Pulmonary artery endothelial cell (primary cell): ENCODE data around the gene GPC5. TPM values are rescaled to one million over a fixed set of nuclear protein-coding genes. Genes with fewer than 3 reads are reported as not detected.
"Not testable (repeated sequence)": the region's sequence is repeated elsewhere in the genome, so short reads cannot be mapped to it uniquely, and the experiment has no call there.

Source experiments
- DNase-seq: peaks from one replicate; pipeline ENCODE4 v3.0.0-alpha.2; 2011; ENCODE audit warnings: low read depth, low spot score
- total RNA-seq: library from RNA; depleted of rRNA; stranded (reverse); fragments of >200 nt; gene quantifications from 2 replicates; pipeline ENCODE4 v1.2.3, GENCODE V29; 2014

GPC5 gene
- total RNA-seq, 1 donor from 2014 or later = not detected

- no peak for DNase-seq
Observed at GRCh38 chr13:91767651-91768050, 369.2 kb downstream of the GPC5 start.

DNA sequence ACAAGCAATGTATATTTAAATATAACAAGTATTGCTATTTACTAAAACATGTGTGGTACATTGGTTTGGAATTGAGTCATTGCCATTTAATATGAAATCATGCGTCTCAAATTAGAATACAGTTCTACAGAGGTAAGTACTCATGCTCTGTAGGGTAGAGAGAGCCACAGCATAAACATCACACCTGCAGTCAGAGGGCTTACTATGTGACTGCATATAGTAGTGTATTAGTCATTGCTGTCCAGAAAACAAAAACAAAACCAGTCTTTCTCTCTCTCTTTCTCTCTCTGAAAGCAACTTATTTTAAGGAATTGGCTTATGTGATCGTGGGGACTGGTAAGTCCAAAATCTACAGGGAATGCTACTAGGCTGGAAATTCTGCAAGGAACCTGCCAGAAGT, 370.3 kb downstream of the GPC5 start:
- no peak for DNase-seq

GRCh38 chr13:91771229-91771628, 372.8 kb downstream of the GPC5 start:
- no peak for DNase-seq

DNA sequence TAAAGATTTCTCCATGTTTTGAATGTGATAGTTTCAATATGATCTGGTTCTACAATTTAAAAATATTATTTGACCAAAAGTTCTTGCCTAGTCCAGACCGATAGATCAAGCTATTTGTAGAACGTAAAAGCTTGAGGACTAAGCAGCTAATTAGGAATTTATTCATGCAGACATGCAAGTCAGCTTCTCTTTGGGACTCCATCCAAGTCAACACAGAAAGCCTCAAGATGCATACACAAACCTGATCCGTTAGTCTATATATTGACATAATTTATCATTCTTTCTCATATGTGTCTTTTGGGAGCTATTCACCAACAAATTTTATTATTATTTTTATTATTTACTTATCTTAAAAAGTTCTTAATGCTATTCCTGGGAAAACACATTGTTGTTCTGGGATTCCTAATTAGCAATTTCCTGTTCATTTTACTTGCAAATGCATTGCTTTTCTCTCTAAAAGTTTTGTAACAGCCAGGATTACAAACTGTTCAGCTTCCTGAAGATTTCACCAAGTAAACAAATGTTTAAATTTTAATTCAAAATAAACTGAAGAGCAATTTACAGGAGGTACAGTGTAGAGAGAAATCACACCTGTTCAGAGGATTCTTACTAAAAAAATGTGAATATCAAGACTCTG, 375.3 kb downstream of the GPC5 start:
- no peak for DNase-seq

- DNase-seq = no peak
Observed at GRCh38 chr13:91774397-91774796, 376.0 kb downstream of the GPC5 start.

GRCh38 chr13:91776611-91777193, 378.3 kb downstream of the GPC5 start:
- DNase-seq = no peak

DNA sequence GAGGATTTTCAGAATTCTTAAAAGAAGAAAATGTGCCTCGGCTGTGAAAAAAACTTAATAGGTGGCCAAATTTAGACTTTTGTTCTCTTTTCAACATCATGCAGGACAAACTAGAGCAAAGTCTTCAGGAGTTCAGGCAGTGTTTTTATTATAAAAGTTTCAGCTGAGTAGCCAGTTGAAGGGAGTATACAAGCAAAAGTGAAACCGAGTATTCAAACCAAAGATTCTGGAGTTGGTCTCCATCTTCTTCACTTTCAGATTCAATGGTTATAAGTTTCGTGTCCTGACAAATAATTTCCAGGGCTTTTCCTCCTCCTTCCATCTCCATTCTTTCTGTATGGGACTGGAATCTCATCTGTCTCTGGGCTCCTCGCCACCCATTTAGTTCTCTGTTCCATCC, 379.7 kb downstream of the GPC5 start:
- DNase-seq = no peak

DNA sequence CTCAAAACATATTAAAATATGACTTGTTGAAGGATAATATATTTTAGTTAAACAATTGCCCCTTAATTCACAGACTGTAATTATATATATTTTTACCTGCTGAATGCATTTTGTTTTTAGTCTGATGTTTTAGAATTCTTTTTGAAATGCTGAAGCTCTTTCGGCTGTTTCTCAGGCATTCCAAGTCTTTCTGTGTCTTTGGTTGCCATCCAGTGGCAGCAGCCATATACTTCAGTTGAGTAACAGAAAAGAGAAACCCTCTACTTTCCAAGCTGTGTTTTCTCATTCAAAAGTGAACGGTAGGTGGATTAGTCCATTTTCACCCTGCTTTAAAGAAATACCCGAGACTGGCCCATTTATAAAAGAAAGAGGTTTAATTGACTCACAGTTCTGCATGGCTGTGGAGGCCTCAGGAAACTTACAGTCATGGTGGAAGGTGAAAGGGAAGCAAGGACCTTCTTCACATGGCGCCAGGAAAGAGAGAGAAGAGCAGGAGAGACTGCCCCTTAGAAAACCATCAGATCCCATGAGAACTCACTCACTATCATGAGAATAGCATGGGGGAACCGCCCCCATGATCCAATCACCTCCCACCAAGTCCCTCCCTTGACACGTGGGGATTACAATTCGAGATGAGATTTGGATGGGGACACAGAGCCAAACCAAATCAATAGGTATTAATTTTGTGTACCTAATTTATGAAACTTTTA, 383.7 kb downstream of the GPC5 start:
- DNase-seq = not testable (repeated sequence)

DNA sequence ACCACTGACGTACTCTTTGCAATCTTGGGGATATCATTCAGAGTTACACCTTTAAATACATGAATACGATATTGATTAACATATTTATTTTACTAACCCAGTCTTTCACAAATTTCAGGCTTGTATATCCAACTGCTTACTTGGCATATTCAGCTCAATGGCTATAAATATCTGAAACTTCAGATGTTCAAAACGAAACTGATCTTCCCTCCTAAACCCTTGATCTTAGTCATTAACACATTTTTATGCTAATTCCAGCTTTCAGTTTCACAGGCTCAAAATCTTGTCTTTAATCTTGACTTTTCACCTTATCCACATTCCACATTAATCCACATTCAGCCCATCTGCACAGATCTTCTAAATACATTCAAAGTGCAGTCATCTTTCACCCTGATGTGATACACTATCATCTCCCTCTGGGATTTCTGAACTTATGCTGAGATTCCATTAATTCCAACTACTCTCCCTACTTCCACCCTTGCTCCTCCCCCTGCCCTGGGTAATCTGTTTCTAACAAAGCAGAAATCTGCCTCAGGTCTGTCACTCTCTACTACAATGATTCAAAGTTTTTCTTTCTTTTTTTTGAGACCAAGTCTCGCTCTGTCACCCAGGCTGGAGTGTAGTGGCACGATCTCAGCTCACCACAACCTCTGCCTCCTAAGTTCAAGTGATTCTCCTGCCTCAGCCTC, 387.2 kb downstream of the GPC5 start:
- DNase-seq = no peak

DNA sequence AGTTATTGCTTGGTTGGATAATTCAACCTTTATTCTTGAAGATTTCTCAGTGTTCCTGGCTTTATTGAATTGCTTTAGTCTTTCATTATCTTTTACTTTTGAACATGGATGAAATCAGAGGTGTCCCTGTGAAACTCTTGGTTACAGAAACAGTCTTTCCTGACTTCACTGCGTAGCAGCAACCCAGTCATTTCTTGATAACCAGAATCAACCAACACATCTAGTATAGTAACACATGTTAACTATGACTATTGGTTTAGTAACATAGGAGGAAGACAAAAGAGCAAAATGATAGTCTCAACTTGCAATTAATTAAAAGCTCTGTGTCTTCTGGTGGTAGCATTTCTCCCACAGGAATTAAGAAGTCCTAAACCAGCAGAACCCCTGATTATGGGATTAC, 393.6 kb downstream of the GPC5 start:
- DNase-seq = no peak

DNA sequence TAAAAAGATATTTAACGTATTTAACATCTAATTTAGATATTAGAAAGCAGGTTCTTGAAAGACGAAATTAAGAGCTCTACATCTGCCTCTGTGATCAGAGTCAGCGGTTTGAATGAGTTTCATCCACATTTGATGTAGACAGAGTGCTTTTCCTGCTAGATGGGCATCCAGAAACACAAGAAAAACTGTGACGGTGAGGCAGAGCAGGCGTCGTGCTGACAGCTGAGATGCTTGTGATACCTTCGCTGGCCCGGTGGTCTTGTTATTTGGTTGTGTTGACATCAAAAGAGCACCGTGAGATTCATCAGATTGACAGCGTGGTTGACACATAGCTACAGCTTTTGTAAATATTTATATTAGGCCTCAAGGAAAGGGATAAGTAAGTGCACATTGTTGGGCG, 399.1 kb downstream of the GPC5 start:
- no peak for DNase-seq

DNA sequence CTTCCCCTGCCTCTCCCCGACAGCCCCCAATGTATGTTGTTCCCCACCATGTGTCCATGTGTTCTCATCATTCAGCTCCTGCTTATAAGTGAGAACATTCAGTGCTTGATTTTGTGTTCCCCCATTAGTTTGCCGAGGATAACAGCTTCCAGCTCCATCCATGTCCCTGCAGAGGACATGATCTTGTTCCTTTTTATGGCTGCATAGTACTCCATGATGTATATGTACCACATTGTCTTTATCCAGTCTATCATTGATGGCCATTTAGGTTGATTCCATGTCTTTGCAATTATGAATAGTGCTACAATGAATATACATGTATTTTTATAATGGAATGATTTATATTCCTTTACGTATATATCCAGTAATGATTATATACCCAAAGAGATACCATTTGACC, 399.9 kb downstream of the GPC5 start:
- not testable (repeated sequence) for DNase-seq

- not testable (repeated sequence) for DNase-seq
Observed at GRCh38 chr13:91801772-91802171, 403.4 kb downstream of the GPC5 start.

- DNase-seq = no peak
Observed at GRCh38 chr13:91802957-91803356, 404.5 kb downstream of the GPC5 start.

DNA sequence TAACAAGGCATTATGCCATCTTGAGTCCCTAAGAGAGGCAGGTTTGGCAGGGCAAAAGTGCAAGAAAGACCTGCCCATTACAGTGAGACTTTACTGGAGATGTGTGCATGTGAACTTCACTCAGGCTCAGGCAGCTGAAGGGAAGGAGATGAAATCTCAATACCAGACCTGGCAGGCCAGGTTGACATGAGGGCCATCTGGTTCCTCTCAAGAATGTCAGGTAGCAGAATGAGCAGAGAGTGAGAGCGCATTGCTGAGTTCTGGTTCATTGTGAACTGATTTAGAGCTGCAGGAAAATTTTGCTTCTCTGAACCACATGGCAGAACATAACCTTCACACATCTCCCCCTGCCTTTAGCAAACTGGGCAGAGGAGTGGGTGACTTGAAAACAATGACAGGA, 406.3 kb downstream of the GPC5 start:
- DNase-seq = no peak

DNA sequence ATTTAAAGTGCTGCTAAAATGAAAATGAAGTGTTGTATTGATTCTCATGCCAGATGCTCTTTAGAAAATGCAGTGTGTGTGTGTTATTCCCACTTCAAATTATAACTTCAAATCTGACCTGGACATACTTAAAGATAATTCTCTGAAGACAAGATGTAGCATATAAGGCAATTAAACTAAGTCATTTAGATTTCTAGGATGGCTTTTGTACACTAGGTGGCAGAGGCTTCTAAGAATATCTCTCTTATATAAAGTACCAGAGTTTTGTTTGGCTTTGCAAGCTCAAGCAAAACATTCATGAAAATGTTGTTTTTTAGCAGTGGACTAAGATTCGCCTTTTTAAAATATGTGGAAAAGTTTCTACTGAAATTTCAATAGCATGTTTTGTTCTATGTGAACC, 407.2 kb downstream of the GPC5 start:
- DNase-seq = no peak

GRCh38 chr13:91809161-91809560, 410.7 kb downstream of the GPC5 start:
- DNase-seq = no peak

DNA sequence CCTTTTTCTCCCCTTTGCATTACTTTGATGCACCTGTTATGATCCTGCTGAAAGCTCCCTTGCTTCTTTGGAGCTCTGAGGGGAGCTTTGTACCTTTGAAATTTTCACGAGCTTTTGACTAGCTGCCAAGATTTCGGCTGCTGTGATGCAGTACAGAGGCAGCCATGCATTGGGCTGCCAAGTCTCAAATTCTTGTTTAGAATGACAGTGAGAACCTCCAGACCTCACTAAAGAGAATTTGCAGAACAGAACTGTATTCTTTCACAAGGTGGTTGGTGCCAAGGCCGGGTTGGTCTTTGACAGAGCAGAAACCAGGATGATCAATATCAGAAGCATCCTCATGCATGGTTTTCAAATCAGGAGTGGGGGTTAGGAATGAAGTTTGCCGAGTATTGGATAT, 414.8 kb downstream of the GPC5 start:
- no peak for DNase-seq

DNA sequence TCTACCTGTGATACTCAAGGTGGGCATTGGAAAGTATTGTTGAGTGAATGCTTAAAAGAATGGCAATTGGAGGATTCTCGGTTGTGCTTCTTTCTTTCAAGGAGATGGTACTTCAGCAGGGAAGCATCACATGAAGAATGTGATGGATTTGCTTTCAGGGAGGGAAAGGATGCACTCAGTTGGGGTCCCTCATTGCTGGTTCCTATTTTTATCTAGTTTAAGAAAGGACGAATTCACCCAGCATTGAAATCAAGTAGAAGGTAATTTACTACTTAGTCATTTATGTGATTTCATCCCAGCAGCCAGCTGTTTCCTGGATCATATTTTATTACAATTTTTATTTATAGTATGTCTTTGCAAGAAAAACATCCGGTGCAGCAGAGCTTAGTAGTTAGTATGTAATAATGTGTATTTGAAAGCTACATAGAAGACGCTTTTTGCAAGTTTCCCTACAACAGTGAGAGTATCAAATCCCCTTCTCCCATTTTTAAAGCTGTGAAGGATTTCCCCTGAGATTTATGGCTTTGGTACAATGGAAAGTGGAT, 417.9 kb downstream of the GPC5 start:
- no peak for DNase-seq

DNA sequence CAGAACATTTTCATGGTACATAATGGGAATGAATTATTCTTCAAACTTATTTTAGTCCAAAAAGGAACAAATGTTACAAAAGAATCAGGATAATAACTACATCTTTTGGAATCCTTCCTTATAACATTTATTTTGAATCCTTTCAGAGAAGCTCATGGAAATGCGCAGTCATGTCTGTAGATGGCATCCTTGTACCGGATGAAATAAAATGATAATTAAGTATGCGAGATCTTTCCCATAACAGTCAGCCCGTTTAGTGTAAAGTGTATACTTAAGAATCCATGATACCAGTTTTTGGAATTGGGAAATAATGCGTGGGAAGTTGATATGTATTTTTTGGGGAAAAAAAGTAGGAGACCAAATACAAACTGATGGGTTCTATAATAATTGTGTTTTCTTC, 418.8 kb downstream of the GPC5 start:
- no peak for DNase-seq

GRCh38 chr13:91824416-91824815, 426.0 kb downstream of the GPC5 start:
- no peak for DNase-seq

GRCh38 chr13:91825516-91825915, 427.1 kb downstream of the GPC5 start:
- DNase-seq = no peak
